Liver (tissue), 3 donors: ENCODE measurements around the gene EVPLL.
"Not testable (repeated sequence)": the region's sequence is repeated elsewhere in the genome, so short reads cannot be mapped to it uniquely, and the experiment has no call there.

Experiments used
- CTCF ChIP-seq: fragments of 150-350 bp; IDR thresholded peaks from 2 replicates; pipeline ENCODE4 v1.5.1; 2017; ENCODE audit warnings: improper control_type of control experiment, low read depth, low read length; ENCODE audit not compliant: missing input control
- JUND ChIP-seq, 2 donors: IDR thresholded peaks; 2 replicates each; pipeline ENCODE4 v1.6.1; 2016; ENCODE audit warnings: antibody characterized with exemption in 2 of 2
- SP1 ChIP-seq: IDR thresholded peaks from 2 replicates; pipeline ENCODE4 v1.6.1; 2018; ENCODE audit warnings: antibody characterized with exemption, mild to moderate bottlenecking
- TAF1 ChIP-seq: conservative IDR thresholded peaks from 2 replicates; pipeline ENCODE4 v1.6.1; 2016; ENCODE audit warnings: antibody characterized with exemption, mild to moderate bottlenecking
- donor health status: healthy.
- donor health status: healthy.

DNA sequence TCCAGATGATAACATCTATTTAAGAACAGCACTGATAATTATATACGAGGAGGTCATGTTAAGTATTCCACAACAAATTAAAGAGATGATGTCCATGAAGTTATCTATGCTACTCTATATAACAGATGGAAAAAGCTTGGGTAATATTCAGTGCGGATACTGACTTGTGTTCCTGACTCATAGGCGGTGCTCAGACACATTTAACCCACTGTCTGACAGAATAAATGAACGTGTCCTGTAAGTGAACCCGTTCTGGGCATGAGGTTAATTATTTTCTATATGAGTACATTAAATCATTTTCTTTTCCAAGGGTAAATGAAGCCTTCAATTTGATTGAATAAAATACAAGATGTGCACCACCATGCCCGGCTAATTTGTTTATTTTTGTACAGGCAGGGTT, 31.7 kb downstream of the EVPLL start:
- TF ChIP-seq TAF1; CTCF; SP1; JUND (IDR thresholded peaks at IDR 0.05): not testable (repeated sequence)
